GM23248 (cell line): Measurements from ENCODE around the gene SMARCA4. TPM values are rescaled to one million over a fixed set of nuclear protein-coding genes. Genes with fewer than 3 reads are reported as not detected.
"Not testable (repeated sequence)": the region's sequence is repeated elsewhere in the genome, so short reads cannot be mapped to it uniquely, and the experiment has no call there.

Source experiments
- DNase-seq: peaks from one replicate; pipeline ENCODE4 v3.0.0-alpha.2; 2015
- H2AFZ ChIP-seq: fragments of 200-600 bp; sonication (generic); 2 replicates; pipeline ENCODE4 v1.6.1; 2016; ENCODE audit warnings: antibody characterized with exemption
- H3F3A ChIP-seq: fragments of 200-600 bp; sonication (generic); 2 replicates; pipeline ENCODE4 v1.6.1; 2016; ENCODE audit warnings: mild to moderate bottlenecking, antibody characterized with exemption, mixed run types; ENCODE audit not compliant: insufficient read depth
- H3K27ac ChIP-seq: fragments of 200-600 bp; sonication (generic); 2 replicates; pipeline ENCODE4 v1.5.1; 2016; ENCODE audit warnings: mild to moderate bottlenecking
- H3K27me3 ChIP-seq: fragments of 200-600 bp; sonication (generic); replicated peaks from 2 replicates; pipeline ENCODE4 v1.6.1; 2016; ENCODE audit warnings: mild to moderate bottlenecking; ENCODE audit not compliant: insufficient read depth
- H3K36me3 ChIP-seq: fragments of 200-600 bp; sonication (generic); 2 replicates; pipeline ENCODE4 v1.6.1; 2016; ENCODE audit warnings: low read depth, mild to moderate bottlenecking
- H3K4me1 ChIP-seq: fragments of 200-600 bp; sonication (generic); 2 replicates; pipeline ENCODE4 v1.6.1; 2016; ENCODE audit warnings: mild to moderate bottlenecking; ENCODE audit not compliant: insufficient read depth
- H3K4me2 ChIP-seq: fragments of 200-600 bp; sonication (generic); one replicate; pipeline ENCODE4 v1.6.1; 2016; ENCODE audit warnings: mild to moderate bottlenecking; ENCODE audit not compliant: unreplicated experiment
- H3K4me3 ChIP-seq: fragments of 200-600 bp; sonication (generic); 2 replicates; pipeline ENCODE4 v1.5.1; 2016; ENCODE audit warnings: mild to moderate bottlenecking
- H3K79me2 ChIP-seq: fragments of 200-600 bp; sonication (generic); 2 replicates; pipeline ENCODE4 v1.6.1; 2016; ENCODE audit warnings: mild to moderate bottlenecking; ENCODE audit not compliant: insufficient read depth
- H3K9ac ChIP-seq: fragments of 200-600 bp; sonication (generic); 2 replicates; pipeline ENCODE4 v1.6.1; 2016; ENCODE audit warnings: mild to moderate bottlenecking
- H3K9me2 ChIP-seq: fragments of 200-600 bp; sonication (generic); 2 replicates; pipeline ENCODE4 v1.6.1; 2016; ENCODE audit warnings: mixed run types, mild to moderate bottlenecking, moderate library complexity; ENCODE audit not compliant: insufficient read depth
- H3K9me3 ChIP-seq: fragments of 200-600 bp; sonication (generic); one replicate; pipeline ENCODE4 v1.6.1; 2017; ENCODE audit warnings: low read depth
- H4K20me1 ChIP-seq: fragments of 200-600 bp; sonication (generic); 2 replicates; pipeline ENCODE4 v1.6.0; 2016; ENCODE audit not compliant: insufficient read depth
- EZH2 ChIP-seq: fragments of 200-600 bp; sonication (generic); IDR thresholded peaks from 2 replicates; pipeline ENCODE4 v1.6.1; 2018; ENCODE audit warnings: antibody characterized with exemption, mild to moderate bottlenecking; ENCODE audit not compliant: insufficient read depth, poor library complexity, severe bottlenecking
- EZH2phosphoT487 ChIP-seq: fragments of 200-600 bp; sonication (generic); IDR thresholded peaks from 2 replicates; pipeline ENCODE4 v1.6.1; 2018; ENCODE audit warnings: antibody characterized with exemption, moderate library complexity, mild to moderate bottlenecking, low read depth; ENCODE audit not compliant: insufficient read depth
- WGBS, 2 experiments: methylation state at CpG; one replicate each; pipeline ENCODE4 v1.1.6; 2015 to 2017; ENCODE audit warnings: low lambda C conversion rate in 2 of 2, low coverage in 1 of 2; ENCODE audit errors: missing lambda C conversion rate in 2 of 2; 5-methylcytosine and 5-hydroxymethylcytosine counted together
- in situ Hi-C: fragments of 300-500 bp; cut with MboI; formaldehyde crosslinking; loops from 2 replicates; pipeline ENCODE4 v1.15.0; 2020
- polyA plus RNA-seq: library from polyadenylated mRNA; unstranded; fragments of >200 nt; fragmentation: Nextera tagmentation; extraction: Ambion mirVana; gene quantifications from 2 replicates; pipeline ENCODE4 v1.2.1, GENCODE V29; 2016
- total RNA-seq: library from RNA; depleted of rRNA; stranded (reverse); fragments of >200 nt; shearing (Covaris generic); gene quantifications from 2 replicates; pipeline ENCODE4 v1.2.3, GENCODE V29; 2014

SMARCA4 gene
- total and polyA plus RNA-seq, 2 experiments from 2014 or later: 37.1 to 44.0 TPM

DNA sequence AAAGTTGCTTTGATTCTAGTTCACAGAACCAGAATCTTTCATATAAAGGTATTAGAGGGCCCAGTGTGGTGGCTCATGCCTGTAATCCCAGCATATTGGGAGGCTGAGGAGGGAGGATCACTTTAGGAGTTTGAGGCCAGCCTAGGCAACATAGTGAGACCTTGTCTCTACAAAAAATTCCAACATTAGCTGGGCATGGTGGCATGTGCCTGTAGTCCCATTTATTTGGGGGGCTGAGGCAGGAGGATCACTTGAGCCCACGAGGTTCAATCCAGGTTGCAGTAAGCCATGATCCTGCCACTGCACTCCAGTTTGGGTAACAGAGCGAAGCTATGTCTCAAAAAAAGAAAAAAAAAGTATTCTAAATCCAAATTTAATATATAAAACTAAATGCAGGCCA lies 137.5 kb downstream of the SMARCA4 start:
- in situ Hi-C loops: no loop called here
- TF ChIP-seq EZH2: no peak
- TF ChIP-seq EZH2phosphoT487: no peak
- DNase-seq: no peak
- Histone ChIP-seq H3K9me3 (no peaks in the 10 kb centered on the region), H3K9ac (no peak overlapping the region), H3K4me1 (peaks cover 24% of the 10 kb centered on the region), H4K20me1 (no peaks in the 10 kb centered on the region), H3K79me2 (peaks cover 64% of the 10 kb centered on the region), H3K4me3 (no peak overlapping the region), H3K9me2 (no peaks in the 10 kb centered on the region), H3F3A (peaks cover 24% of the 10 kb centered on the region), H3K27me3 (no peaks in the 10 kb centered on the region), H3K36me3 (peaks cover 3% of the 10 kb centered on the region; the same call in 1 of the 2 replicates), H3K4me2 (no peak overlapping the region), H3K27ac (no peak overlapping the region), H2AFZ (no peak overlapping the region)
- 100% methylated on average over 2 of the region's 2 CpGs for WGBS, 2 experiments

DNA sequence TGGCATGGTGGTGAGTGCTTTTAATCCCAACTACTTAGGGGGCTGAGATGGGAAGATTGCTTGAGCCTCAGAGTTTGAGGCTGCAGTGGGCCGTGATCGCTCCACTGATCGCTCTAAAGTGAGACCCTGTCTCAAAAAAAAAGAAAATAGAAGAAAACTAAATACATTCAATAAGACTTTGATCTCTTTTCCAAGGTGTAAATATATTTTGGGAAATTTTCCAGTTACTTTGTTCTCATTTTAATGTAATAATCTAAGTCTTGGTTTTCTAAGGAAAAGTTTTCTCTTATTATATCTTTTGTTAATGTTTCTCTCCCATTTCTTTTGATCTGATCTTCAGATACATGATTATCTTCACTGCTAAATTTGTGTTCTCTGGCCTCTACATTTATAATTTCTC lies 138.0 kb downstream of the SMARCA4 start:
- Histone ChIP-seq H3F3A (peaks cover 24% of the 10 kb centered on the region), H3K27ac (no peak overlapping the region), H3K27me3 (no peaks in the 10 kb centered on the region), H3K4me2 (no peak overlapping the region), H3K4me1 (peaks cover 24% of the 10 kb centered on the region), H3K9me2 (no peaks in the 10 kb centered on the region), H3K4me3 (no peak overlapping the region), H3K9ac (no peak overlapping the region), H3K36me3 (peaks cover 3% of the 10 kb centered on the region; the same call in 1 of the 2 replicates), H2AFZ (no peak overlapping the region), H4K20me1 (no peaks in the 10 kb centered on the region), H3K9me3 (no peaks in the 10 kb centered on the region), H3K79me2 (peaks cover 59% of the 10 kb centered on the region)
- WGBS, 2 experiments: 98 to 100% methylated on average over 3 of the region's 3 CpGs
- no peak for DNase-seq
- TF ChIP-seq EZH2phosphoT487 (no peak), EZH2 (no peak)
- in situ Hi-C loops: no loop called here

DNA sequence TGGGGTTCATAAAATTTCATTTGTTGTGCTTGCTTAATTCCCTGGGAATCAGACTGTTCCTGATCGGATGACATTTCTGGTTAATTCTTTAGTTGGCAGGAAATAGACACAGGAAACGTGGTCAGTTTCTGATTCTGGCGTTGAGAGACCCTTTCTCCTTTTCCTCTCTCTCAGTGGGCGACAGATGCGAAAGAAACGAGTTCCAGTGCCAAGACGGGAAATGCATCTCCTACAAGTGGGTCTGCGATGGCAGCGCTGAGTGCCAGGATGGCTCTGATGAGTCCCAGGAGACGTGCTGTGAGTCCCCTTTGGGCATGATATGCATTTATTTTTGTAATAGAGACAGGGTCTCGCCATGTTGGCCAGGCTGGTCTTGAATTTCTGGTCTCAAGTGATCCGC lies 139.2 kb downstream of the SMARCA4 start:
- no peaks in the 10 kb centered on the region for H3K27me3 ChIP-seq
- H3K4me1 ChIP-seq: peaks cover 17% of the 10 kb centered on the region
- in situ Hi-C loops: no loop called here
- WGBS, 2 experiments: 94% methylated on average over 12 of the region's 12 CpGs
- H3K36me3 ChIP-seq: peaks cover 6% of the 10 kb centered on the region; the same call in 1 of the 2 replicates
- H3K27ac ChIP-seq: no peak overlapping the region
- no peaks in the 10 kb centered on the region for H3K9me2 ChIP-seq
- DNase-seq: no peak
- TF ChIP-seq EZH2phosphoT487 (no peak), EZH2 (no peak)
- H2AFZ ChIP-seq: no peak overlapping the region
- peaks cover 16% of the 10 kb centered on the region for H3F3A ChIP-seq
- H3K9me3 ChIP-seq: no peaks in the 10 kb centered on the region
- peaks cover 47% of the 10 kb centered on the region for H3K79me2 ChIP-seq
- H3K4me3 ChIP-seq: no peak overlapping the region
- H4K20me1 ChIP-seq: no peaks in the 10 kb centered on the region
- no peak overlapping the region for H3K4me2 ChIP-seq
- H3K9ac ChIP-seq: no peak overlapping the region

DNA sequence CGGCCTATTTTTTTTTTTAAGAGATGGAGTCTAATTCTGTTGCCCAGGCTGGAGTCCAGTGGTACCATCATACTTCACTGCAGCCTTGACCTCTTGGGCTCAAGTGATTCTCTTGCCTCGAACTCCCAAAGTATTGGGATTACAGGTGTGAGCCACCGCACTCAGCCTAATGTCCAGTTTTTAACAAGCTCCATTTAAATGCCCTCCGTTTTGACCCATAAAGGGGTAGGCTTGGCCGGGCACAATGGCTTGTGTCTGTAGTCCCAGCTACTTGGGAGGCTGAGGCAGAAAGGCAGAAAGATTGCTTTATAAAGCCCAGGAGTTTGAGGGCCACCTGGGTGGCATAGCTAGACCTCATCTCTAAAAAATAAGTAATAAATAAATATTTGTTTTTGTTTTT lies 140.2 kb downstream of the SMARCA4 start:
- H3K79me2 ChIP-seq: peaks cover 44% of the 10 kb centered on the region
- in situ Hi-C loops: no loop called here
- no peak overlapping the region for H3K9ac ChIP-seq

GRCh38 chr19:11102944-11103343 lies 142.1 kb downstream of the SMARCA4 start:
- H4K20me1 ChIP-seq: no peaks in the 10 kb centered on the region

More for the DNA sequence above, 140.2 kb downstream of the SMARCA4 start:
- H3K9me3 ChIP-seq: no peaks in the 10 kb centered on the region
- H3K27me3 ChIP-seq: no peaks in the 10 kb centered on the region
- peaks cover 6% of the 10 kb centered on the region; the same call in 1 of the 2 replicates for H3F3A ChIP-seq
- H2AFZ ChIP-seq: no peak overlapping the region
- H3K4me2 ChIP-seq: no peak overlapping the region
- TF ChIP-seq EZH2 (no peak), EZH2phosphoT487 (no peak)
- DNase-seq: no peak
- no peak overlapping the region for H3K27ac ChIP-seq
- no peaks in the 10 kb centered on the region for H4K20me1 ChIP-seq
- H3K36me3 ChIP-seq: peaks cover 11% of the 10 kb centered on the region; the same call in 1 of the 2 replicates
- peaks cover 7% of the 10 kb centered on the region for H3K4me1 ChIP-seq
- H3K9me2 ChIP-seq: no peaks in the 10 kb centered on the region
- H3K4me3 ChIP-seq: no peak overlapping the region
- WGBS, 2 experiments: 95 to 98% methylated on average over 5 of the region's 5 CpGs

DNA sequence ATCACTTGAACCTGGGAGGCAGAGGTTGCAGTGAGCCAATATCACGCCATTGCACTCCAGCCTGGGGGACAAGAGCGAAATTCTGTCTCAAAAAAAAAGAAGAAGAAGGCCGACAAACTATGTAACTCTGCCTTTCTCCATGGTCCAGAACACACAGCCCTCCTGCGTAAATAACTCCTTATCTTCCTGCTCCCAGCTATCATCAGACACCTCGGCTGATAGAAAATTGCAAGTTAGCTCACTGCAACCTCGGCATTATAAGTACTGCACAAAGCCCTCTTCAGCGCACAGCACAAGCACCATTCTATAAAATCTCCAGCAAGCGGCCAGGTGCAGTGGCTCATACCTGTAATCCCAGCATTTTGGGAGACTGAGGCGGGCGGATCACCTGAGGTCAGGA lies 142.8 kb downstream of the SMARCA4 start:
- in situ Hi-C loops, H3K27ac ChIP-seq, H4K20me1 ChIP-seq, H3F3A ChIP-seq, DNase-seq, H3K4me2 ChIP-seq, H3K9ac ChIP-seq, H3K9me3 ChIP-seq, H3K9me2 ChIP-seq, H3K27me3 ChIP-seq, H3K4me1 ChIP-seq, H3K4me3 ChIP-seq, H2AFZ ChIP-seq: not testable (repeated sequence)
- peaks cover 21% of the 10 kb centered on the region; the same call in 1 of the 2 replicates for H3K36me3 ChIP-seq
- H3K79me2 ChIP-seq: peaks cover 25% of the 10 kb centered on the region
- WGBS, 2 experiments: 99% methylated on average over 10 of the region's 10 CpGs

More at GRCh38 chr19:11102944-11103343, 142.1 kb downstream of the SMARCA4 start:
- H3K4me3 ChIP-seq: no peak overlapping the region
- H3K9me3 ChIP-seq: no peaks in the 10 kb centered on the region
- no peaks in the 10 kb centered on the region for H3K9me2 ChIP-seq
- WGBS, 2 experiments: 86 to 88% methylated on average over 15 to 16 of the region's 16 CpGs
- H3K9ac ChIP-seq: no peak overlapping the region
- H2AFZ ChIP-seq: no peak overlapping the region
- TF ChIP-seq EZH2 (no peak), EZH2phosphoT487 (no peak)
- in situ Hi-C loops: no loop called here
- H3K27me3 ChIP-seq: no peaks in the 10 kb centered on the region
- DNase-seq: no peak
- H3F3A ChIP-seq: no peaks in the 10 kb centered on the region
- H3K79me2 ChIP-seq: peaks cover 32% of the 10 kb centered on the region
- no peak overlapping the region for H3K4me2 ChIP-seq
- H3K4me1 ChIP-seq: no peaks in the 10 kb centered on the region
- no peak overlapping the region for H3K27ac ChIP-seq
- peaks cover 15% of the 10 kb centered on the region; the same call in 1 of the 2 replicates for H3K36me3 ChIP-seq
